Endothelial cell (in vitro differentiated cells): ENCODE data around the gene POLR2E. TPM values are rescaled to one million over a fixed set of nuclear protein-coding genes. Genes with fewer than 3 reads are reported as not detected.

ENCODE experiments used
- DNase-seq: peaks from one replicate; pipeline ENCODE4 v3.0.0; 2021; ENCODE audit warnings: low spot score
- H3K27ac Mint-ChIP-seq: one replicate; pipeline ENCODE4 v1.8.0; 2021; ENCODE audit warnings: mixed read lengths, inconsistent platforms; ENCODE audit not compliant: unreplicated experiment
- H3K27me3 Mint-ChIP-seq: one replicate; pipeline ENCODE4 v1.8.0; 2021; ENCODE audit warnings: mild to moderate bottlenecking, moderate library complexity, mixed read lengths, inconsistent platforms; ENCODE audit not compliant: unreplicated experiment
- H3K36me3 Mint-ChIP-seq: one replicate; pipeline ENCODE4 v1.8.0; 2021; ENCODE audit warnings: mild to moderate bottlenecking, low read depth, mixed read lengths, inconsistent platforms; ENCODE audit not compliant: unreplicated experiment
- H3K4me1 Mint-ChIP-seq: one replicate; pipeline ENCODE4 v1.8.0; 2021; ENCODE audit warnings: mild to moderate bottlenecking, mixed read lengths, inconsistent platforms; ENCODE audit not compliant: unreplicated experiment
- H3K4me3 Mint-ChIP-seq: one replicate; pipeline ENCODE4 v1.8.0; 2021; ENCODE audit warnings: mild to moderate bottlenecking, mixed read lengths, inconsistent platforms; ENCODE audit not compliant: unreplicated experiment
- H3K9me3 Mint-ChIP-seq: one replicate; pipeline ENCODE4 v1.8.0; 2021; ENCODE audit warnings: mixed read lengths, inconsistent platforms; ENCODE audit not compliant: unreplicated experiment
- total RNA-seq: library from RNA; stranded (reverse); fragmentation: NEBNext Ultra II Directional; extraction: Animal tissue kit (Norgen Biotek cat#: 25700); gene quantifications from one replicate; pipeline ENCODE4 v1.2.1, GENCODE V29; 2021; ENCODE audit not compliant: unreplicated experiment
- TF ChIP-seq, protein P1 (sequence below): fragments of 200-600 bp; sonication (generic); IDR thresholded peaks from one replicate; pipeline ENCODE4 v1.5.0; 2021; ENCODE audit warnings: antibody characterized with exemption; ENCODE audit not compliant: unreplicated experiment

The POLR2E gene
- total RNA-seq, 1 donor from 2014 or later, result 166 TPM

DNA sequence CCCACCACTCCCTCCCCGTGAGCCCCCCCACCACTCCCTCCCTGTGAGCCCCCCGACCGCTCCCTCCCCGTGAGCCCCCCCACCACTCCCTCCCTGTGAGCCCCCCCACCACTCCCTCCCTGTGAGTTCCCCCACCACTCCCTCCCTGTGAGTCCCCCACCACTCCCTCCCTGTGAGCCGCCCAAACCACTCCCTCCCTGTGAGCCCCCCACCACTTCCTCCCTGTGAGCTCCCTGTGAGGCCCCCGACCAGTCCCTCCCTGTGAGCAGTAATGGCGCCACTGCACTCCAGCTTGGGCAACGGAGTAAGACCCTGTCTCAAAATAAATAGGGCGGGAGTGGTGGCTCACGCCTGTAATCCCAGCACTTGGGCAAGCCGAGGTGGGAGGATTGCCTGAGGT lies 45.4 kb downstream of the POLR2E start:
- TF ChIP-seq, protein P1, sequence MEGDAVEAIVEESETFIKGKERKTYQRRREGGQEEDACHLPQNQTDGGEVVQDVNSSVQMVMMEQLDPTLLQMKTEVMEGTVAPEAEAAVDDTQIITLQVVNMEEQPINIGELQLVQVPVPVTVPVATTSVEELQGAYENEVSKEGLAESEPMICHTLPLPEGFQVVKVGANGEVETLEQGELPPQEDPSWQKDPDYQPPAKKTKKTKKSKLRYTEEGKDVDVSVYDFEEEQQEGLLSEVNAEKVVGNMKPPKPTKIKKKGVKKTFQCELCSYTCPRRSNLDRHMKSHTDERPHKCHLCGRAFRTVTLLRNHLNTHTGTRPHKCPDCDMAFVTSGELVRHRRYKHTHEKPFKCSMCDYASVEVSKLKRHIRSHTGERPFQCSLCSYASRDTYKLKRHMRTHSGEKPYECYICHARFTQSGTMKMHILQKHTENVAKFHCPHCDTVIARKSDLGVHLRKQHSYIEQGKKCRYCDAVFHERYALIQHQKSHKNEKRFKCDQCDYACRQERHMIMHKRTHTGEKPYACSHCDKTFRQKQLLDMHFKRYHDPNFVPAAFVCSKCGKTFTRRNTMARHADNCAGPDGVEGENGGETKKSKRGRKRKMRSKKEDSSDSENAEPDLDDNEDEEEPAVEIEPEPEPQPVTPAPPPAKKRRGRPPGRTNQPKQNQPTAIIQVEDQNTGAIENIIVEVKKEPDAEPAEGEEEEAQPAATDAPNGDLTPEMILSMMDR, result no peak
- Mint-ChIP-seq H3K27ac (no peak overlapping the region), H3K4me1 (no peaks in the 10 kb centered on the region), H3K4me3 (no peak overlapping the region), H3K36me3 (peaks cover 7% of the 10 kb centered on the region), H3K9me3 (no peaks in the 10 kb centered on the region), H3K27me3 (peaks cover 17% of the 10 kb centered on the region)
- no peak for DNase-seq

DNA sequence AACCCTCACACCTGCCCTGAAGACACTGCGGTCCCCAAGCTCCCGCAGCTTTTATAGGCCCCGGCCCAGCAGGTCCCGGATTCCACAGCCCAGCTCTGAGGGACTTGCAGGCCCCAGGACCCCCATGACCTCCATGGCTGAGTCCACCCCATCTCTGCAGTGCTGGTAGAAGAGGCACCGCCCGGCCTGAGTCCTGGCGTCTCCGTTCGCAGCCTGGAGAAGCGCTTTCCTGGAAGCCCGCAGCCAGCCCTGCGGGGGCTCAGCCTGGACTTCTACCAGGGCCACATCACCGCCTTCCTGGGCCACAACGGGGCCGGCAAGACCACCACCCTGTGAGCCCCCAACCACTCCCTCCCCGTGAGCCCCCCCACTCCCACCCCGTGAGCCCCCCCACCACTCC lies 46.1 kb downstream of the POLR2E start:
- H3K27me3 Mint-ChIP-seq, result peaks cover 19% of the 10 kb centered on the region
- no peak overlapping the region for H3K4me3 Mint-ChIP-seq

DNA sequence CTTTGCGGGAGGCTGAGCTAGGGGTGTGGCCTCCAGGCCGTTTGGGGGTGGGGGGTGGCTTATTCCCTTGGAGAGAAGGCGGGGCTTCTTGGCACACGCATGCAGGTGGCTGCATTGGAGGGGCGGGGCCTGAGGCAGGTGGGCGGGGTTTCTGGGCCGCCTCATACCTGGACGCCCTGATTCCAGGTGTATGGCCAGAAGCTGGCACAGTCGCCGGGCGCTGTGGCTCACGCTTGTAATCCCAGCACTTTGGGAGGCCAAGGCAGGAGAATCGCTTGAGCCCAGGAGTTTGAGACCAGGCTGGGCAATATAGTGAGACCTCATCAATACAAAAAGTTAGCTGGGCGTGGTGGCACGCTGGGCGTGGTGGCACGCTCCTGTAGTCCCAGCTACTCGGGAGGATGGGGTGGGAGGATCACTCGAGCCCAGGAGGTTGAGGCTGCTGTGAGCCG lies 47.5 kb downstream of the POLR2E start:
- Mint-ChIP-seq H3K27ac (no peak overlapping the region), H3K4me3 (no peak overlapping the region), H3K36me3 (peaks cover 5% of the 10 kb centered on the region), H3K27me3 (peaks cover 13% of the 10 kb centered on the region), H3K4me1 (no peaks in the 10 kb centered on the region), H3K9me3 (no peaks in the 10 kb centered on the region)
- TF ChIP-seq, protein P1, result no peak
- no peak for DNase-seq

More for the DNA sequence above, 46.1 kb downstream of the POLR2E start:
- no peaks in the 10 kb centered on the region for H3K4me1 Mint-ChIP-seq
- no peaks in the 10 kb centered on the region for H3K9me3 Mint-ChIP-seq
- TF ChIP-seq, protein P1, result no peak
- DNase-seq, result no peak
- H3K27ac Mint-ChIP-seq, result no peak overlapping the region
- peaks cover 7% of the 10 kb centered on the region for H3K36me3 Mint-ChIP-seq

DNA sequence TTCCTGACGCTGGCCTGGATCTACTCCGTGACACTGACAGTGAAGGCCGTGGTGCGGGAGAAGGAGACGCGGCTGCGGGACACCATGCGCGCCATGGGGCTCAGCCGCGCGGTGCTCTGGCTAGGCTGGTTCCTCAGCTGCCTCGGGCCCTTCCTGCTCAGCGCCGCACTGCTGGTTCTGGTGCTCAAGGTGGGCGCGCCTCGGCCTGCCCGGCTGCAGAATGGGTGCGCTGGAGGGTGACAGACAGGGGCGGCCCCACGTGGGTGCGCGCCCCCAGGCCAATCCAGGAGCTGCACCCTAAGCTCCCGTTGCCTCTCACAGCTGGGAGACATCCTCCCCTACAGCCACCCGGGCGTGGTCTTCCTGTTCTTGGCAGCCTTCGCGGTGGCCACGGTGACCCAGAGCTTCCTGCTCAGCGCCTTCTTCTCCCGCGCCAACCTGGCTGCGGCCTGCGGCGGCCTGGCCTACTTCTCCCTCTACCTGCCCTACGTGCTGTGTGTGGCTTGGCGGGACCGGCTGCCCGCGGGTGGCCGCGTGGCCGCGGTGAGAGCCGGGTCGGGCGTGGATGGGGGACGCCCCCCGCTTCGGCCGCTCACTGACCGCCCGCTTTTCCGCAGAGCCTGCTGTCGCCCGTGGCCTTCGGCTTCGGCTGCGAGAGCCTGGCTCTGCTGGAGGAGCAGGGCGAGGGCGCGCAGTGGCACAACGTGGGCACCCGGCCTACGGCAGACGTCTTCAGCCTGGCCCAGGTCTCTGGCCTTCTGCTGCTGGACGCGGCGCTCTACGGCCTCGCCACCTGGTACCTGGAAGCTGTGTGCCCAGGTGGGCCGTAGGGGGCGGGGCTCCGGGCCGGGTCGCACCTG lies 48.1 kb downstream of the POLR2E start:
- no peak for DNase-seq
- Mint-ChIP-seq H3K36me3 (peaks cover 3% of the 10 kb centered on the region), H3K9me3 (no peaks in the 10 kb centered on the region), H3K27me3 (peaks cover 15% of the 10 kb centered on the region), H3K27ac (no peak overlapping the region), H3K4me1 (no peaks in the 10 kb centered on the region), H3K4me3 (no peak overlapping the region)
- TF ChIP-seq, protein P1, result no peak

DNA sequence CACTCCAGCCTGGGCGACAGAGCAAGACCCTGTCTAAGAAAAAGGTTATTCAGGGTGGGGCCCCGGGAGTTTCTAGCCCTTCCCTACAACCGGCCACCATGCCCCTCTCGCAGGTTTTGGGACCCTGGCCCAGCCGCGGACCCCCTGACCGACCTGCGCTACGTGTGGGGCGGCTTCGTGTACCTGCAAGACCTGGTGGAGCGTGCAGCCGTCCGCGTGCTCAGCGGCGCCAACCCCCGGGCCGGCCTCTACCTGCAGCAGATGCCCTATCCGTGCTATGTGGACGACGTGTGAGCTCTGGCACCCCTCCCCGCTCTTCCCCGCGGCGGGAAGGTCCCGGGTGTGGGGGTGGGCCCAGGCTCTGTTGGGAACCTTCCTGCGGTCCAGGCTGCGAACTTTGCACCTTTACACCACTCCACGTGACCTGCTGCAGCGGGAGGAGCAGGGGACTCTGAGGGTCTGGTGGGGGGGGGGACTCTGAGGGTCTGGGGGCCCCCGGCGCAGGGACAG lies 49.0 kb downstream of the POLR2E start:
- Mint-ChIP-seq H3K4me1 (no peaks in the 10 kb centered on the region), H3K27ac (no peak overlapping the region), H3K36me3 (no peaks in the 10 kb centered on the region), H3K4me3 (no peak overlapping the region), H3K9me3 (no peaks in the 10 kb centered on the region), H3K27me3 (peaks cover 10% of the 10 kb centered on the region)
- TF ChIP-seq, protein P1, result no peak
- DNase-seq, result no peak
